ENCODE results near the gene CDK13.
"Not testable (repeated sequence)": the region's sequence is repeated elsewhere in the genome, so short reads cannot be mapped to it uniquely, and the experiment has no call there.

Gene CDK13

DNA sequence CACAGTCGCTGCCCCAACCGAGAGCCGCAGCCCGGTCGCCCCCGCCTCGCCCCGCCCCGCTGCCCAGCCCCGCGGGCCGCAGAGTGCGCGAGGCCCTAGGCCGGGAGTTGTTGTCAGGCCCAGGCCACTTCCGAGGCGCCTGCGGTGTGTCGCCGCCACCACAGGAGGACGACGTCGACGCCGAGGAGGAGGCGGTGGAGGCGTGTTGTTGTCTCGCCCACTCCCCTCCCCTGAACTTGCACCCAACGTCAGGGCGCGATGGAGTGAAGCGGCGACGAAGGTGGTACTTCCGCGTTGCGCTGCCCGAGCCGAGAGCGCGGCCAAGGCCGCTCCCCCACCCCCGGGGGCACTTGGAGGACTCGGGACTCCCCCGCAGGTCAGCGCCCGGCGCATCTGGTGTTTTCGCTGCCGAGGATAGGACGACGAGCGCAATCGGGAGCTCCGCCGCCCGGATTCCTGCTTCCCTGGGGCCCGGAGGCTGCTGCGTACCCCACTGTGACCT is at the start of gene CDK13:
Gene CDK13 (plus strand): TSS at position 286 of the 502 bp plus-strand sequence. CDS start 386 bp downstream, outside the sequence.
- DNase-seq (ENCODE audit: low read depth): peak; percentile 79

DNA sequence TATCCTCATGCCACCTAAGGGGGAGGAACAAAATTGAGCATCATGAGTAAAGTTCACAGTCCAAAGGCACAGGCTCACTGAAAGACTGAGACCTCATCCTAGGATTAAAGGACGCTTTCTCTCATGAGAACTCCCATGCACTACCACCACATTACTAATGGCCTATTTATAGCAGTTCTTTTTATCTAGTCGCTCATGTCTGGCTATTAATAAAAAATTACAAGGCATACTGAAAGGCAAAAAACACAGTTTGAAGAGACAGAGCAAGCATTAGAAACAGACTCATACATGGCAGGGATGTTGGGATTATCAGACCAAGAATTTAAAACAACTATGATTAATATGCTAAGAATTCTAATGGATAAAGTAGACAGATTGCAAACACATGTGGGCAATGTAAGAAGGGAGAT is 46.0 kb upstream of the CDK13 start:
- DNase-seq (ENCODE audit: low read depth): no peak

DNA sequence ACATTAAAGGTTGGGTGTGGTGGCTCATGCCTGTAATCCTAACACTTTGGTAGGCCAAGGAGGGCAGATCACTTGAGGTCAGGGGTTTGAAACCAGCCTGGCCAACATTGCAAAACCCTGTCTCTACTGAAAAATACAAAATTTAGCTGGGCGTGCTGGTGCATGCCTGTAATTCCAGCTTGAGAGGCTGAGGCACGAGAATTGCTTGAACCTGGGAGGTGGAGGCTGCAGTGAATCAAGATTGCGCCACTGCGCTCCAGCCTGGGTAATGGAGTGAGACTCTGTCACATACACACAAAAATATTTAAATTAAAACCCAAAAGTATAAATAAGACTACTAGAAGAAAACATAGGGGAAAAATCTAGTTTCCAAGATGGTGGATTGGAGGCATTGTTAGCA is 41.9 kb upstream of the CDK13 start:
- no peak for DNase-seq (ENCODE audit: low read depth)

DNA sequence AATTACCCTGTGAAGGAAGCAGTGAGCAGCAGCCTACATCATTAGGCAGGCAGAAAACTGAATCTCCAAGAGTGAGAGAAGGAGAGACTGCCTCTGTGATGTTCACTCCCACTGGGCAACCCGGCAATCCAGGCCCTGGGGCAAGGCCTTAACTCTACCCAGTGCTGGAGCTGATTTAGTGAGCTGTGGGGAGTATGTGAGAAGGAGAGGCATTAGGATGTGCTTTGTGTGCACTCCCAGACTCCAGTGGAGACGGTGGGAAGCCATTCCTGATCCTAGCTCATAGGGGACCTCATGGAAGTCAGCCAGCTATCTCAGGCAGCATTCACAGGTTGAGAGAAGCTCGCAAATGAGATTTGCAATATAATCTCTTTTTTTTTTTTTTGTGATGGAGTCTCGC is 41.1 kb upstream of the CDK13 start:
- DNase-seq (ENCODE audit: low read depth): no peak

DNA sequence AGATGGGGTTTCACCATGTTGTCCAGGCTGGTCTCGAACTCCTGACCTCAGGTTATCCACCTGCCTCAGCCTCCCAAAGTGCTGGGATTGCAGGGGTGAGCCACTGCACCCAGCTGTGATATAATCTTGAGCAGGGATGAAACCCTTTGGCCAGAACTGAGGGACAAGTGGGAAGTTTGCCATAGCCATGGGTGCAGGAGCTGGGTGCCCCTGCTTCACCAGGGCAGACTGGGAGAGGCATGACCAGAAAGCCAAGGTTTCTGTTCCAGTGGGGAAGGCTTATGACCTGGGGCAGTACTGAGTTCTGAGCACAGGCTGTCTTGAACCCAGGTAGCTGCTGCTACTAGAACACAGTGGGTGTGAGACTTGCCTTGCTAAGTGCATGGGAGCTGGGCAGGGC is 40.5 kb upstream of the CDK13 start:
- no peak for DNase-seq (ENCODE audit: low read depth)

DNA sequence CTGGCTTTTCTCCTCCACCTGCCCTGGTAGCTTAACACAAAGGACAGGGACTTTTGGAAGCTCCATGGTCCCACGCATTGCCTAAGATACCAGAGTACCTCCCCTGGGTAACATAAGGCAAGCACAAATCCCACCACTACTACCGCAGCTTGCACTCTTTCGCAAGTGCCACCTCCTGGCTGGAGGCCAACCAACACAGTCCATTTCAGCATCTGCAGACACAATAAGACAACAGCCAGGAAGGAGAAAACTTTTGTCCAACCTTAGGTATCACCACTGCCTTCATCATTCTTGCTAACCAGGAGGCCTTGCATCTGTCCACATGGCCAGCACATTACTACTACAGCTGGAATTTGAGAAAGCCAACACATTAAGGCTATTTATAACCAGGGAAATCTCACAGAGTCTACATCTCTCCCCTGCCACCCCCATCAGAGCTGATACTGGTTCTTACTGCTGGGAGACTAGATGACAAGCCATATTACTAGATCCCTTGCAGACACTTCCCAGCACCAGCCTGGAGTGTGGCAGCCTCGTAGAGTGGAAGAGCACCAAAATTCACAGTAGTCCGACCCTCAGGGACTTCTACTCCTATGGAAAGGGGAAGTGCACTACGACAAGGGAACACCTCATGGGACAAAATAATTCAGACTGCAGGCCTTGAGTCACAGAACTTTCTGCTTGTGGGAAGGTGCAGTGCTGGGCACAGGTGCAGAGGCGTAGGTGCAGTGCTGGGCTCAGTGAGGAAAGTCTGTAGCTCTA is 39.8 kb upstream of the CDK13 start:
- no peak for DNase-seq (ENCODE audit: low read depth)

DNA sequence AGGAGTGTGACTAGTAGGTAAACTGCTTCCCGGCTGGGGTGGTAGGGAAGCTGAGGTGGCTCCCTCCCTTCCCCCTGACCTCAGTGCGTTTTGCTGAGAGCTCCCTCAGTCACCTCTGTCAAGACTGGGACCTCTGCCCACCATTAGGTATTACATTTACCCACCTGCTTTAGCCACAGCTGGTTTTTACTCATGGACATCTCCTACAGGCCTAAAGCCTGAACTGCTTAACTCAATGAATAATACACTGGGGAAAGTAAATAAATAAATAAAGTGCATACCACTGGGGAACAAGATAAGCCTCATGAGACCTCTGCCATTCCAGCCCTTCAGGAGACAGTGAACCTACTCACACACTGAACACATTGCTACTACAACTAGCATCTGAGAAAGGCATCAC is 38.9 kb upstream of the CDK13 start:
- no peak for DNase-seq (ENCODE audit: low read depth)

DNA sequence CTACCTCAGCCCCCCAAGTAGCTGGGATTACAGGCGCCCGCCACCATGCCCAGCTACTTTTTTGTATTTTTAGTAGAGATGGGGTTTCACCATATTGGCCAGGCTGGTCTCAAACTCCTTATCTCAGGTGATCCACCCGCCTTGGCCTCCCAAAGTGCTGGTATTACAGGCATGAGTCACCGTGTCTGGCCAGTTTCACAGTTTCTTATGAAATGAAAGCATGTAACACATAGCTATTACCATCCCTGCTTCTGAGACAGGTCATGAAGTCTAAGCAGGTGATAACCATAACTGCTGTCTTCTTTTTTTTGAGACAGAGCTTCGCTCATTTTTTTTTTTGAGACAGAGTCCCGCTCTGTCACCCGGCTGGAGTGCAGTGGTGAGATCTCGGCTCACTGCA is 34.2 kb upstream of the CDK13 start:
- not testable (repeated sequence) for DNase-seq (ENCODE audit: low read depth)

DNA sequence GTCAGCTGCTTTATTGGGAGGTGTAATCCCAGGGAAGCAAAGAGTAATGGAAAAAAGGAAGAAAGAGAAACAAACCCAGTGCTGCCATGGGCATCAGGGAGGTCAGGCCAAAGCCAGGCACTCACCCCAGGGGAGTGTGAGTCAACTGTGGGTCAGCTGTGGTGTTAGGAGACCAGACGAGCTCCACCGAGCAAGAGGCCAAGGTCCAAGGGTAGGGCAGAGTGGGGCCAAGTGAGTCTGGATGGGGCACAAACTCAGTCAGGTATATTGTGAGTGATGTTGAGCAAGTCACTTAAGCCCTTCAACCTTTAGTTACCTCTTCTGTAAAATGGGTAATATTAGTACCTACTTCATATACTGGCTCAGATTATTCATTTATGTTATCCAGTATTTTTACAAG is 30.4 kb upstream of the CDK13 start:
- no peak for DNase-seq (ENCODE audit: low read depth)

DNA sequence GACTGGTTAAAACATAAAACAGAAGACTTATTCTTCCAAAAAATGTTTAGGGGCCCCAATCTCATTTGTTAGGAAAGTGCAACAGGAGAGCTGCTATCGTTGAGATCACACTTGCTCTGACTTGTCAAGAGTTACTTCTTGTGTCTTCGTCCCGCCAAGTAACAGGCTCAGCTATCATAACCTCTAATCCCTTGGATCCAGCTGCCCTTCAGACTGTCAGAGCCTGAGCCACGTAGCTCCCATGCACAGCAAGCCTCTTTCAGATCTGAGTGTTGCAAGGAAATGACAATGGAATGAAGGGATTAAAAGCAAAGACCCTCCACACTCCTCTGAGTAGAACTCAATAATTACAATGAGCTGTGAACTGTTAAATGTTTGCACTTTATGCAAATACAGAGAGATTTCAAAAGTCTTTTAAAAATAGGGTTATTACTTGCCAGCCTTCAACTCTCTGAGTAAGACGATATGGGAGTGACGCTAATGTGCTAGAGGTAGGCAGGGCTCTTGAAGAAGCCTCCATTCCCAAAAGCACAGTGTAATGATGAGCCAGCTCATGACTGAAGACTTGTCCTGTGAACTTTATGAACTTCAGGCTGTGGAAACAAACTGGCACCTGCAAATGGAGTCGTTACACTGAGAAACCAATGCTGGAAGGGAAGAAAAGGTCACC is 28.4 kb upstream of the CDK13 start:
- no peak for DNase-seq (ENCODE audit: low read depth)

DNA sequence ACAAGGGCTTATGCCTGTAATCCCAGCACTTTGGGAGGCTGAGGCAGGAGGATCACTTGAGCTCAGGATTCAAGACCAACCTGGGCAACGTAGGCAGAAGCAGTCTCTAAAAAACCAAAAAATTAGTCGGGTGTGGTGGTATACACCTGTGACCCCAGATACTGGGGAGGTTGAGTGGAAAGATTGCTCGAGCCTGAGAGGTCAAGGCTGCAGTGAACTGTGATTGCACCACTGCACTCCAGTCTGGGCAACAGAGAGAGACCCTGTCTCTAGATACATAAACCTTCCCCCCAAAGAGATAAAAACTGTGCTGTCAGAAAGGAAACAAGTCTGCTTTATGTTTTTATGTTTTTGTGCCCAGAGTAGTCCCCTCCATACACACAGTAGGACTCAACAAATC is 27.5 kb upstream of the CDK13 start:
- no peak for DNase-seq (ENCODE audit: low read depth)

DNA sequence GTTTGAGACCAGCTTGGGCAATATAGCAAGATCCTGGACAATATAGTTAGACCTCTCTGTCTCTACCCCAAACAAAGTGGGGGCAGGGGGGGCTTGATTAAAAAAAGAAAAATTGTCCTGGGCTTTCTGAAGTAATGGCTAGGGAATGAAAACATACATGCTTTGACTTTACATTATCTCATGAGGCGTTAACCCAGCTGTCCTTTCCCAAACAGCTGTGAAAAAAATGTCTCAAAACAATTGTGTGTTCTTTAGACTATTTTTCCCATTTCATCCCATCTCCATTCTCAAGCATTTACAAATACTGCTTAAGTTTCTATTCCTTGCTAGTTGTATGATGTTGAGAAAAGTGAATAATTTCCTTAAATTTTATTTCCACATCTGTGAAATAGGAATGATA is 27.0 kb upstream of the CDK13 start:
- no peak for DNase-seq (ENCODE audit: low read depth)

DNA sequence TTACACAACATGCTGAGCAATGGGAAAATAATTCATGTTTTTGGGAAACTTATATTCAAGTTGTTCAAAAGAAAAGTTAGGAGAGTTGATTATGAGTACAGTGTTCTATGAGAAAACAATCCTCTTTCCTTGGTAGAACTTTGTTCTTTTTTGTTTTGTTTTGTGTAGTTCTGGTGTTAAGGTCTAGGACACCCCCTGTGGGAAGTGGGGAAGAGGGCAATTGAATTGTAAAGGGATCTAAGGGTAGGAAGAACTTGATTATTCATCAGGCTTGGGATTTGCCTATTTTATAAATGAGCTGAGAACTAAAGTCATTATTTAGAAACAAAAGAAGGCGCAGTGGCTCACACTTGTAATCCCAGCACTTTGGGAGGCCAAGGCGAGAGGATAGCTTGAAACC is 25.9 kb upstream of the CDK13 start:
- DNase-seq (ENCODE audit: low read depth): no peak

DNA sequence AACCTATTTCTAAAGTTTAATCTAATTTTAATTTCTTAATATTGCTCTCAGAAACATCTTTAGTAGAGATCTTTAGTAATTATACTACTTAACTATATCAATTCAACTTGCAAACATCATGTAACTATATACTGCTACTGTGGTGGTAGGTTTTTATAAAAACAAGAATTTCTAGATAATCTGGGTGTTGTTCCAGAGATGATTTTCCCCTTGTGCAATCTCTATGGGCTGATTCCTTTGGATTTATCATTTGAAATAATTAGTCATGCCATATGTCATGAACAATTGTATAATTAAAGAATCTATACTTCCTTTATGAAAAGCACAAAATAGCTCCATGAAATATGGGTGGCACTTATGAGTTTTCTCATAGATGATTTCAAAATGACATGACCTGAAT is 23.9 kb upstream of the CDK13 start:
- no peak for DNase-seq (ENCODE audit: low read depth)

DNA sequence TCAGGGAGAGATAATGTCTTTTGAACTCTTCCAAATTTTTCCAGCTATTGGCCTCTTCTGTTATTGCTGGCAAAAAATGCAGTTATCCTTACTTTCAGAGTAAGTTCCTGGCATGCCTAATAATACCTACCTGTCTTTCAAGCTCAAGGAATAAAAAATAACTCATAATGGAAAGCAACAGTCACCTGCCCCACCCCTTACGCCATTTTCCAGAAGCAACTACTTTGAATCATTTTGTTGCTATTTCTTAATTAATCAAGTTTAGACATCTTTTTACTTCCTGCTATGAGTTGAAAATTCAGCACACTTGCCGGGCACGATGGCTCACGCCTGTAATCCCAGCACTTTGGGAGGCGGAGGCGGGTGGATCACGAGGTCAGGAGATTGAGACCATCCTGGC is 23.0 kb upstream of the CDK13 start:
- no peak for DNase-seq (ENCODE audit: low read depth)

DNA sequence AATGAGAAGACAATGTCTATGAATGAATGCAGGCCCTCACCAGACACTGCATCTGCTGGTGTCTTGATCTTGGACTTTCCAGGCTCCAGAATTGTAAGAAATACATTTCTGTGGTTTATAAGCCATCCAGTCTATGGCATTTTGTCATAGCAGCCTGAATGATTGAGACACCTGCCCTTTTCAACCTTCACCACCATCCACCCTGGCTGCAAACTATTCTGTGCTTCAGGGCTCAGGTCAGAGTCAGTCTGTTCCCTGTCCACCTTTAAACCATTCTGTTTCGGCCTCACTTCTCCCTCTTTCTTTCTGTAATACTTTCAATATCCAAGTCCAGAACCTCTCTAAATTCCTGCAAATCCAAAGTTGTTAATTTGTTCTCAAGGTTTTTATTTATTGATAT is 15.9 kb upstream of the CDK13 start:
- DNase-seq (ENCODE audit: low read depth): no peak

DNA sequence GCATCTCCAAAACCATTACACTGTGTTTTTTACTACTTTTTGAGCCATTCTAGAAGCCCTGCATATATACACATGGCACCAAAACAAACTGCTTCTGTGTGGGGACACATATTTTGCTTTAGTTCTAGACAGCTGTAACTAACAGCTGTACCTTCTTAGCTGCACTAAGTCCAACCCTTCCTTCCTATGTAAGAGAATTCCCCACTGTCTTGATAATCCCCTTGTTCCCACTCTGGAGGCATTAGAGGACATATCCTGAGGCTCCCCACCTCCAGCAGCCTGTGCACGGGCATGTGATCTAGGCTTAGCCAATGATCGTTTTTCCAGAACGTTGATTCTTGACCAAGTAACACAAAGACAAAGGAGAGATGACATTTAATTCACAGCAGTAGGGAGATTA is 13.3 kb upstream of the CDK13 start:
- no peak for DNase-seq (ENCODE audit: low read depth)

DNA sequence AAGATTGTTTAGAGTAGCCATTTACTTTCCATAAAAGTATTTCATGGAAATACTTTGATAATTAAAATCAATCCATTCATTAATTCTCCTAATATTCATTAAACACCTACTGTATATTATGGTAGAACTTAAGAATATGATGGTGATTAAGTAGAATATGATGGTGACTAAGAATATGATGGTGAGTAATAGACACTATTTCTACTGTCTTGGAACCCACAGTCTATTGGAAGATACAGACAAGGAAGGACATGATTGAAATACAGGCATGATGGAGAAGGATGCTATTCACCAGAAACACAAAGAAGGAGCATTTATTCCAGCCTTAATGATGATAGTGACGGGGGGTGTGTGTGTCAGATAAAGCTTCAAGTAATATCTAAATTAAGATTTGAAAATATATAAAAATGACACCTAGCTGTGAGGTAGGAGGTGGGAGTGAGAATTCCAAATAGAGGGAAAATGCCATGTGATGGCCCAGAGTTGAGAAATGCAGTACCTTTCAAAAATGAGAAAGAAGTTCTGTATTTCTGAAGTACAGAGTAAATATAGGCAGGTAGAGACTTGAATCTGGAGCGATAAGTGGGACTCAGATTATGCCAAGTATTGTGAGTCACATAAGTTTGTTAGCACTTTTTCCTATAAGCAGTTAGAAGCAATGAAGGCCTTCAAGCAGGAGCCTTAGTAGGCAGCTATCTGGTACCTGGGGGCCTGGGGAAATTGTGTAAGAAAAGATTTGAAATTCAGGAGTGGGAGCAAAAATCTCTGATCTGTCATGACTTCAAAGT is 12.5 kb upstream of the CDK13 start:
- no peak for DNase-seq (ENCODE audit: low read depth)

DNA sequence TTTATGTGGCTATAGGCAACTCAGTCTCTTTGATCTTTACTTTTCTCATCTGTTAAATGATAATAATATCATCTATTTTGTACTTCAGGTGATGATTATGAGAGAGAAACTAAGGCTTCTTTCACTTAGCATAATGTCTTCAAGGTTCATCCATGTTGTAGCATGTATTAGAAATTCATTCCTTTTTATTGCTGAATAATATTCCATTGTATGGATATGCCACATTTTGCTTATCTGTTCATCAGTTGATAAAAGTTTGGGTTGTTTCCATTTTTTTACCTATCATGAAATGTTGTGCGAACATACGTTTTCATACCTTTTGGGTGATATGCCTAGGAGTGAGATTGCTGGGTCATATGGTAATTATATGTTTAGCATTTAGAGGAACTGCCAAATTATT is 7.2 kb upstream of the CDK13 start:
- DNase-seq (ENCODE audit: low read depth): no peak

DNA sequence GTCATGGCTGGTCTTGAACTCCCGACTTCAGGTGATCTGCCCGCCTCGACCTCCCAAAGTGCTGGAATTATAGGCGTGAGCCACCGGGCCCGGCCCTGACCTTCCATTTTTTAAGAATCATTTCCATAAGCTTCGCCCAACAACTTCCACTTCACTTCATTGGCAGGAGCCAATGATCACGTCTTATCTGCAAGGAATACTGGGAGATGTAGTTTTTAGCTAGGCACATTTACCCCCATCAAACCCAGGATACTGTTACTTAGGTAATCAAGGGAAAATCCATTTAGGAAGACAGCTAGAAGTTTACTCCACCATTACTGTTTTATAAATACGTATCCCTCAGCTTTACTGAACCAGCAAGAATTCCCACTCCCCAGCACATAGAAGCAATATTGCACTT is 3.4 kb upstream of the CDK13 start:
- DNase-seq (ENCODE audit: low read depth): no peak

DNA sequence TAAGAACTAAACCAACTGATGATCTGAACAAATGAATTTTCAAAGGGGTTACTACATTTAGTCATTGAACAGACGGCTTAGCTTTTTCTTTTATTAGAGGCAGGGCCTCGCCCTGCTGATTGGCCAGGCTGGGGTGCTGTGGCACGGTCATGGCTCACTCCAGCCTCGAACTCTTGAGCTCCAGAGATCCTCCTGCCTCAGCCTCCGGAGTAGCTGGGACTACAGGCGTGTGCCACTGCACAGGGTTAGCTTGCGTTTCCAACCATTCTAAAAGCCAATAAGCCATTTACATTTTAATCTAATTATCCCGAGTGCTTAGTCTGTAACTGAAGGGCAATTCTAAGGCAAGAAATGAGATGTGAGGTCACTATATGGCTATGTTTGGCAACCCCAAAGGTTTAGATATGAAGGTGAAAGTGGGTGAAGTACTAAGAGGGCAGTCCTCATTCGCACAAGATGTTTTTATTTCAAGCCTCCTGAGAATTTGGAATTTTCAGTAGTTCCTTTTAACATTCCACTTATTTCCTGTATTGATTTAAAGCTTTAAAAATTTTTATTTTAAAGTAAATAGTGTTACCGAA is 1.6 kb upstream of the CDK13 start:
- DNase-seq (ENCODE audit: low read depth): no peak
